Lung (tissue), 12 donors: ENCODE measurements around the gene KCNG2. TPM values are rescaled to one million over a fixed set of nuclear protein-coding genes. Genes with fewer than 3 reads are reported as not detected.

Experiments
- ATAC-seq: fragments of 200-7000 bp; cut with Tn5 transposase; one replicate; pipeline ENCODE4 v1.9.1; 2020; ENCODE audit warnings: moderate number of reproducible peaks; ENCODE audit not compliant: insufficient read depth, low FRiP score
- DNase-seq, 3 donors: peaks; one replicate each; pipeline ENCODE4 v3.0.0-alpha.2; 2013 to 2017
- H3K27ac ChIP-seq, 2 donors: one replicate each; pipeline ENCODE4 v1.5.1; 2013; ENCODE audit warnings: mild to moderate bottlenecking in 2 of 2, moderate library complexity in 2 of 2, control low read depth in 1 of 2, inconsistent platforms in 1 of 2, low read depth in 1 of 2, low read length in 1 of 2
- H3K27me3 ChIP-seq, 3 donors: one replicate each; pipeline ENCODE4 v1.5.1; 2013; ENCODE audit warnings: low read length in 2 of 3; ENCODE audit not compliant: control insufficient read depth in 3 of 3, insufficient read depth in 3 of 3
- H3K36me3 ChIP-seq, 4 donors: one replicate each; pipeline ENCODE4 v1.5.1; 2013; ENCODE audit warnings: low read length in 4 of 4, mild to moderate bottlenecking in 1 of 4, moderate library complexity in 1 of 4; ENCODE audit not compliant: control insufficient read depth in 4 of 4, insufficient read depth in 4 of 4
- H3K4me1 ChIP-seq, 5 donors: one replicate each; pipeline ENCODE4 v1.5.1; 2013; ENCODE audit warnings: low read length in 5 of 5, mild to moderate bottlenecking in 2 of 5, moderate library complexity in 1 of 5; ENCODE audit not compliant: control insufficient read depth in 5 of 5, insufficient read depth in 5 of 5
- H3K4me3 ChIP-seq: one replicate; pipeline ENCODE4 v1.5.1; 2013; ENCODE audit warnings: mild to moderate bottlenecking, control low read depth, moderate library complexity
- H3K9ac ChIP-seq, 2 donors: one replicate each; pipeline ENCODE4 v1.5.1; 2013; ENCODE audit warnings: low read length in 2 of 2, control low read depth in 1 of 2; ENCODE audit not compliant: insufficient read depth in 1 of 2
- H3K9me3 ChIP-seq, 4 donors: one replicate each; pipeline ENCODE4 v1.5.1; 2013; ENCODE audit warnings: low read length in 3 of 4, mild to moderate bottlenecking in 1 of 4, moderate library complexity in 1 of 4; ENCODE audit not compliant: control insufficient read depth in 4 of 4, insufficient read depth in 3 of 4
- WGBS, 2 donors: extraction: QIAGEN DNeasy Blood & Tissue Kit; methylation state at CpG; one replicate each; pipeline ENCODE4 v1.1.7; 2013; 5-methylcytosine and 5-hydroxymethylcytosine counted together
- polyA plus RNA-seq, 2 donors: library from polyadenylated mRNA; stranded (reverse); fragments of 200-250 nt; gene quantifications; one replicate each; pipeline ENCODE4 v1.2.1, GENCODE V29; 2013
- total RNA-seq, 2 donors: library from RNA; depleted of rRNA in 1 of 2; stranded (reverse); fragments of >200 nt in 1 of 2; gene quantifications; one replicate each; pipeline ENCODE4 v1.2.1, GENCODE V29; 2014 to 2021
- TF ChIP-seq, protein P1 (sequence below): IDR thresholded peaks from 2 replicates; pipeline ENCODE4 v1.5.1; 2012; ENCODE audit warnings: mild to moderate bottlenecking; ENCODE audit errors: control extremely low read depth, extremely low read depth
- donor health status: control.
- donor health status: control.
- donor health status: Bipolar disorder and iron deficiency.
- donor health status: healthy.
- donor health status: DM: yes; HTN: yes; CAD: no.

The KCNG2 gene
- total and polyA plus RNA-seq, 4 donors = 0.16 to 1.8 (median 1.2) TPM

DNA sequence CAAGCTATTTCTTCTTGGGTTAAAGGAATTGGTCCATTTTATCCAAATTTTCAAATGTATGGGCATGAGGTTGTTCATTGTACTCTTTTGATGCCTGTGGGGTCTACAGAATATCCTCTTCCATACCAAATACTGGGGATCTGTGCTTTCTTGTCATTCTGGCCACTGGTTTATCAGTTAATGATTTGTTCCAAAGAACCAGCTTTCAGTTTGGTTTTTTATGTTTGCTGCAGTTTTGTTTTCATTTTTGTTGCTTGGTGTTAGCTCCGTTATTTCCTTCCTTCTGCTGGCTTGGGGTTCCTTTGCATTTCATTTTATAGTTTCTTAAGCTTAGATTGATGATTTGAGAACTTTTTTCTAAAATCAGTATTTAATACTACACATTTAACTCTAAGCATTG, 108.3 kb downstream of the KCNG2 start:
- no peak for ATAC-seq
- Histone ChIP-seq H3K4me3 (no peak overlapping the region), H3K4me1 (peaks cover 0 to 4% (median 0%) of the 10 kb centered on the region in 5 donors), H3K9me3 (peaks cover 0 to 11% (median 0%) of the 10 kb centered on the region in 4 donors), H3K36me3 (peaks cover 0 to 31% (median 11%) of the 10 kb centered on the region in 4 donors), H3K27me3 (no peaks in the 10 kb centered on the region), H3K9ac (no peak overlapping the region), H3K27ac (no peak overlapping the region)
- no peak for DNase-seq
- 88 to 89% methylated on average over 1 of the region's 1 CpG for WGBS, 2 donors
- TF ChIP-seq, protein P1, sequence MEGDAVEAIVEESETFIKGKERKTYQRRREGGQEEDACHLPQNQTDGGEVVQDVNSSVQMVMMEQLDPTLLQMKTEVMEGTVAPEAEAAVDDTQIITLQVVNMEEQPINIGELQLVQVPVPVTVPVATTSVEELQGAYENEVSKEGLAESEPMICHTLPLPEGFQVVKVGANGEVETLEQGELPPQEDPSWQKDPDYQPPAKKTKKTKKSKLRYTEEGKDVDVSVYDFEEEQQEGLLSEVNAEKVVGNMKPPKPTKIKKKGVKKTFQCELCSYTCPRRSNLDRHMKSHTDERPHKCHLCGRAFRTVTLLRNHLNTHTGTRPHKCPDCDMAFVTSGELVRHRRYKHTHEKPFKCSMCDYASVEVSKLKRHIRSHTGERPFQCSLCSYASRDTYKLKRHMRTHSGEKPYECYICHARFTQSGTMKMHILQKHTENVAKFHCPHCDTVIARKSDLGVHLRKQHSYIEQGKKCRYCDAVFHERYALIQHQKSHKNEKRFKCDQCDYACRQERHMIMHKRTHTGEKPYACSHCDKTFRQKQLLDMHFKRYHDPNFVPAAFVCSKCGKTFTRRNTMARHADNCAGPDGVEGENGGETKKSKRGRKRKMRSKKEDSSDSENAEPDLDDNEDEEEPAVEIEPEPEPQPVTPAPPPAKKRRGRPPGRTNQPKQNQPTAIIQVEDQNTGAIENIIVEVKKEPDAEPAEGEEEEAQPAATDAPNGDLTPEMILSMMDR = no peak

DNA sequence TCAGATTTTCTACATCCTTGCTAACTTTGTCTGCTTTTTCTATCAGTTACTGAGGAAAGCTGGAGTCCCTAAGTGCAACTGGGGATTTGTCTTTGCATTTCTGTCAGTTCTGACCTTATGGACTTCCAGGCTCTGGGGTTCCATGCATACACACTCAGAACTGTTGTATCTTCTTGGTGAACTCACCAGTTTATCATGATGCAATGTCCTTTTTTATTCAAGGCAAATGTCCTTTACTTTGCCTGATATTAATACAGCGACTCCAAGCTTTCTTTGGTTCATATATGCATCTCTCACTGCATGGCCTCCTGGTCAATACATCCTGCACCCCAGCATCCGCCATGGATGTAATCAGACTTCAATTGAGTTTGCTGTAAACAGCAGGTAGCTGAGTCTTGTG, 109.0 kb downstream of the KCNG2 start:
- 97 to 98% methylated on average over 2 of the region's 2 CpGs for WGBS, 2 donors
- Histone ChIP-seq H3K27ac (no peak overlapping the region), H3K9me3 (peaks cover 0 to 11% (median 0%) of the 10 kb centered on the region in 4 donors), H3K4me1 (peaks cover 0 to 4% (median 0%) of the 10 kb centered on the region in 5 donors), H3K4me3 (no peak overlapping the region), H3K36me3 (peaks cover 0 to 38% (median 11%) of the 10 kb centered on the region in 4 donors), H3K9ac (no peak overlapping the region), H3K27me3 (no peaks in the 10 kb centered on the region)
- ATAC-seq (no peak), DNase-seq (no peak)
- TF ChIP-seq, protein P1 = no peak

DNA sequence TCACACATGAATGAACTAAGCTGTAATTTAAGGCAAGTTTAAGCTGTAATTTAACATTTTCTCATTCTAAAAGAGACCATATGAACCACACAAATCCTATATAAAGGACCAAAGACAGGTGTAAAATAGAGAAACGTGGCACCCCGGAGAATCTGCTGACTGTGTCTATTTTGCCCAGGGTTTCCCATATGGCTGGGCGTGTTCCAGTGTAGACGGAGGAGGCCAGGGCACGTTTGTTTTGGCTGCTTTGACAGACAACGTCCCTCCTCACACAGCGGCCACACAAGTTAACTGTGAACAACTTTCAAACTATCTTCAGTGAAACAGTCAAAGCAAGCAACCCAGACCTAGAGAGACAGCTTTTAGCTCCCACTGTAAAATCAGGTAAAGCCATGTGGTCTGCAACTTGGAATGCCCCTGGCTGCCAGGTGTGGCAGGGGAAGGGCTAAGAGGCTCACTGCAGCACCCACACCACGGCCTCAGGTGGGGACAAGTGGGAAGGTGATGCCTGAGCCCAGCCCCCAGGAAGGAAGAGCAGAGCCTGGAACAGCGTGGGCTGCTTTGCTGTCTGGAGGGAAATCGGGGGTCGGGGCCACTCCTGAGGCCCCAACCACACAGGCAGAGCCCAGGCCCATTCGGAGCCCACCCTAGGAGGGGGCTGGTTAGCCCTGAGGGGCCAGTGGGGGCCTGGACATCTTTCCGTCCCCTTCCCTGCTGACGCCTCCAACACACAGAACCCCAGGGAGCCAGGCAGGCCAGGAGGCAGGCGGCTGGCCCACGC, 113.0 kb downstream of the KCNG2 start:
- no peak for ATAC-seq
- Histone ChIP-seq H3K27me3 (no peaks in the 10 kb centered on the region), H3K4me1 (peaks cover 0 to under 1% (median 0%) of the 10 kb centered on the region in 5 donors), H3K9ac (no peak overlapping the region), H3K4me3 (no peak overlapping the region), H3K36me3 (peaks cover 0 to 32% (median 8%) of the 10 kb centered on the region in 4 donors), H3K27ac (no peak overlapping the region), H3K9me3 (peaks cover 0 to under 1% (median 0%) of the 10 kb centered on the region in 4 donors)
- DNase-seq = no peak
- TF ChIP-seq, protein P1 = no peak
- WGBS, 2 donors = 85 to 92% methylated on average over 16 of the region's 16 CpGs
